Activated gamma-delta T cell (primary cell): ENCODE results near the gene TREML2.

Experiments used
- DNase-seq: peaks from one replicate; lab custom pipeline; 2025; lab: John Stamatoyannopoulos, UW

Gene TREML2

DNA sequence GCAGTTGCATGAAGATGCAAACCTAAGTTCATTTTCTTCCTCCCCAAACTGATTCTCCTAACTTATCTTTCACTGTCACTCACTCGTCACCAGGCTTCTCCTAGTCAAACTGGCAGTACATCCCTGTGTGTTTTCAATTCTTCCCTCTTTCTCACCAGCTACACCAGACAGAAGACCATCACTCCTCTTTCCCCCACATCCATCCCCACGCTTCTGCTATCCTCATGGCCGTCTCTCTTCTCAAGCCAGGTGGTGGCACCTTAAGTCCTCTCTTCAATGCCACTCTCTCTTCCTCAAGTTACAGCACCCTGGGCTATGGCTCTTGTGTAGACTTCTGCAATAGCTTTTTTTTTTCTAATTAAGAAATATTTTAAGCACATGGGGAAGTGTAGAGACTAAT, 23.7 kb downstream of the TREML2 start:
- no peak for DNase-seq

DNA sequence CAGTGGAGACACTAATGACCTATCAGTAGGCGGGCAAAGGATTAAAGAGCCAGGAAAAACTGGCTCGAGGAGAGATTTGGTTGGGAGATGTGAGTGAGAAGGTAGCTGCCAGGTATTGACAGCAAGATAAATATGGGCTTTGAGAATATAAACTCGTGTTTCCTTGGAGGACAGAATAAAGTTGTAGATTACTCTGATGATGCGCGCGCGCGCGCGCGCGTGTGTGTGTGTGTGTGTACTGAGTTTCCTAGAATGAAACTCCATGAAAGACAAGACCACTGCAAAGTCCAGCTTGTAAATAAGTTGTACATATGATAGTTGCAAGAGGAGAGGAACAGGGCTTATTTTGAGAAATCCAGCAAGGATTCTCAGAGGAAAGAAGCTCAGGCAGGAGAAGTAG, 24.8 kb downstream of the TREML2 start:
- no peak for DNase-seq

GRCh38 chr6:41175084-41175483, 25.9 kb downstream of the TREML2 start:
- DNase-seq, result no peak

DNA sequence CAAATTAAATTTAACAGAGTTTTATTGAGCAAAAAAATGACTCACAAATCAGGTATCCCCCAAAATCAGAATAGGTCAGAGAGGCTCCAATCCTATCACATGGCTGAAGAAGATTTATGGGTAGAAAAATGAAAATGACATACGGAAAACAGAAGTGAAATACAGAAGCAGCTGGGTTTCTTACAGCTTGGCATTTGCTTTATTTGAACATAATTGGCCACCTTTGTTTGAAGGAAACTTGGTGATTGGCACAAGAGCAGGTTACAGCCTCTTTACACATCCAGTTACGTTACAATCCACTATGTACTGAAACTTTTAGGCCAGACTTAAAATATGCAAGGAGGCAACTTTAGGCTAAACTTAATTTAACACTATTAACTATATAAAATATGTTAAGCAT, 26.3 kb downstream of the TREML2 start:
- DNase-seq, result no peak

DNA sequence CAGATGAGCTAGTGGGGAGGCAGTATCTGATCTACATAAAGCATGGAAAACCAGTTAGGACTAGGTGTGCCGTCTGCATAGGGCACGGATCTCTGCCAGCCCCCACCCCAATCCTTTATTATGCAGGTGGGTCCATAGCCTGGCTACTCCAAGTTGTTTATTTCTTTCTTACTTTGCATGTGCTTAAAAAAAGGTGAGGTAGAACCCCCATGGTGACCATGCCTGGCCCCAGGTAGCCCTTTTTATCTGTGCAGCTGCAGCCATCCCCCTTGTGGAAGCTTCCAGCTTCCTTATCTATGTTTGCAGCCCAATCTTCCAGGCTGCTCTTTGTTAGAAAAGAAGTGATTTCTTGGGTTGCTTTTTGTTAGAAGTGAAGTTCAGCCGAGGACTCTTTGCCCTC, 29.0 kb downstream of the TREML2 start:
- DNase-seq, result no peak

DNA sequence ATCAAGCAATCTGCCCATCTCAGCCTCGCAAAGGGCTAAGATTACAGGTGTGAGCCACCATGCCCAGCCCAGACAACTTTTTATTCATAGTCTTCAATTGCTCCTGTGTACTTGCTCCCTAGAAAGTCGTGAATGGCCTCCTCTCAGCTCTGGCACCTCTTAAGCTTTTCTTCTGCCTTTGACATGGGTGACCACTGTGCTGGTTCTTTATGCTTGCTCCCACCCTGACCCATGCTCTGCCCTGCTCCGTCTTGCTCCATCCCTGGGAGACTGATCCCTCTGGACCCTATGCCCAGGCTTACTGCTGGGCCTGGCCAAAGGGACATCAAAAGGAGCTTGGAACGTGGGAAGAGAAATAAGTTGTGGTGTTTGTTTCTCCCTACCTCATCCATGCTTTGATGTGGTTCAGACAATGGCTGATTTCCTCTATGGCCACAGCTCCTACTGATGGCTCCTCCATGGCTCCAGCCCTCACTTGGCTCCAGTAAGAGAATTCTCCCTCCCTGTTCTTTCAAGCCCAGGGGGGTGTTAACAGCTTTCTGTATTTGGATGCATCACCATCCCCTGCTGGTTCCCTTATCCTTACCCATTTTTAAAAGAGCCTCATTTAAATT, 30.3 kb downstream of the TREML2 start:
- no peak for DNase-seq

DNA sequence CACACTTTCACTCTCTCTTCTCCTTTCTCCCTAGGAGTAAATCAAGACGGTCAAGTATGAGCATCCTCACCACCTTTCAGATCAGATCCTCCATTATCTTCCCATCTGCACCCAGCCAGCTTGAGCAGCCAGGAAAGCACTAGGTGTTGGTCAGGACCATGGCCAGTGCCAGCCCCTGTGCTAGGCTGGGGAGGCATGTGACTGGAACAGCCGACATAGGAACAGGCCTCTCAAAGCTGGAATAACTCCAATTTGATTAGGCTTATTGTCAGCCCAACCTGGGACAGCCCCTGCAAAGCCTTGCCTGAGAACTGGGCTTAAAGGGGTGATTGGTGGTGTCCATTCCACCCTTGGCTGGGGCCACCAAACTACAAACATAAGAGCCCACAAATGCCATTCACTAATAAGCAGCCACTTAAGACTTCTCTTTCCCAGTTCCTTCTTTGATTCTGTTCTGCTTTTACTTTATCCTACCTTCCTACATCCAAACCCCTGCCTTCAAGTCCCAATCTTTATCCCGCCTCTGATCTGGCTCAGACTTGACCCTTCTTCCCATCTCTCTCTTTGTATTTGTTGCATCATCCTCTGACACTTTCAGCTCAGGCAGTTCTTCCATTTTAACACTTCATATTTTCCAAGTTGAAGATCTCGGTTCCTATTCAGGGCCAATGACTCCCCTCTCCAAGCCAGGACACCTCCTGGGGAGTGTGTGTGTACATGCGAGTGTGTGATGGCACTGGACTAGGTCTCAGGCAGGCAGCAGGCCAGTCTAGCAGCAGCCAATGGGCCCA, 33.6 kb downstream of the TREML2 start:
- no peak for DNase-seq

GRCh38 chr6:41164551-41165120, 36.3 kb downstream of the TREML2 start:
- no peak for DNase-seq

GRCh38 chr6:41163419-41163717, 37.6 kb downstream of the TREML2 start:
- DNase-seq, result no peak

- DNase-seq, result no peak
These were observed 38.1 kb downstream of the TREML2 start, which contains the start of gene TREM2 for GRCh38 chr6:41162687-41163418. TSS of gene TREM2 (minus strand) at chr6:41163116. CDS start at chr6:41163082, 34 bp downstream.

DNA sequence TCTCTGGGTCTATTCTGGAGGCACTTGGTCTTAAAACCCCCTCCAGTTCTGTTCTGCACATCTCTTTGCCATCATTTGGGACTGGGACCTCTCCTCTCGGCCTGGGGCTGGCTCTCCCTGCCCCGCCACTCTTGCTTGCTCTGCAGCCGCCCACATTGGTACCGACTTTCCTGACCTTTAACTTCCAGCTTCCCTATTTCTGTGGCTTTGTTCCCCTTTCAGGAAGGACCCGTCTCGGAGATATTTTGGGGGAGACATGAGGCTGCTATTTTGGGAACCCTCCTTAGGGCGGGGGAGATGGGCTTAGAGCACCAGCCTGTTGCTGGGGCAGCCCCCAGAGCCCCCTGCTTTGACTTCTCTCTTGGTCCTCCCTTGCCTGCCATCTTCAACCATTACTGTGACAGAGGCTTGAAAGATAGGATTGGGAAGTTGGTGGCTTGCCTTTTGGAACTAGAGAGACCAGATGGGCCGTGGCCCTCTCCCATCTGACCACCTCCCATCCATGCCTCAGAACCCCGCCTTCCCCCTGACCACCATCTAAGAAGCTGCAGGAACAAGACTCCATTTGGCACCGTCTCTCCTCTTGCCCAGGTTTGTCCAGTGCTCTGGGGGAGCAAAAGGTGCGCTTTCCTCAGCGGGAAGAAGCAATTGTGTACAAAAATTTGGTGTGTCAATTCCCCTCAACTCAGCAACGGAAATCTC, 38.9 kb downstream of the TREML2 start:
- DNase-seq, result no peak

GRCh38 chr6:41161380-41161779, 39.6 kb downstream of the TREML2 start:
- DNase-seq, result no peak

GRCh38 chr6:41160933-41161332, 40.0 kb downstream of the TREML2 start:
- DNase-seq, result no peak

DNA sequence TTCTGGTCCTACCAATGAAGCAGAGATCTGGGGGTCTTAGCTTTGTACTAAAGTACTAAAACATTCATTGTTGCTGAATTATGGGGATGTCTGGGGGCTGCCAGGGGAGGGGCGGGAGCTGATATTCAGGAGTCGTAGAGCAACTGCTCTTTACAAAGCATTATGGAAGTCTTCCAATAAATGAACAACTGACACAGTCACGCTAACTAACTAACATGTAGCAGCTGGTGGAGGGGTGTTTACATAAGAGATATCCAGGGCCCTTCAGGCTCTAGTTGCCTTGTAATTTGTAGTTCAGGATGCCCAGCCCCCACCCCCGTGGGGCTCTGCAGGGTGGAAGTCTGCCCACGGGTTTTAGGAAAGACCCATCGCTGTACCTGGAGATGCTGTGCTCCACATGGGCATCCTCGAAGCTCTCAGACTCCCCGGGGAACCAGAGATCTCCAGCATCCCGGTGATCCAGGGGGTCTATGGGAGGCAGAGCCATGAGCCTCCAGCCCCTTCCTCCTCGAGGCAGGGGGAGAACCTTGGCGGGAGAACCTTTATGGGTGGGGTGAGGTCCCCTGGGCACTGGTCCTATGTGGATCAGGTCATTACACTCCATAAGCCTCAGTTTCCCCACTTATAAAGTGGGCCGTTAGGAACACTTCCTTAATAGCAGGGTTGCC, 41.4 kb downstream of the TREML2 start:
- no peak for DNase-seq

GRCh38 chr6:41157323-41157722, 43.6 kb downstream of the TREML2 start:
- no peak for DNase-seq

DNA sequence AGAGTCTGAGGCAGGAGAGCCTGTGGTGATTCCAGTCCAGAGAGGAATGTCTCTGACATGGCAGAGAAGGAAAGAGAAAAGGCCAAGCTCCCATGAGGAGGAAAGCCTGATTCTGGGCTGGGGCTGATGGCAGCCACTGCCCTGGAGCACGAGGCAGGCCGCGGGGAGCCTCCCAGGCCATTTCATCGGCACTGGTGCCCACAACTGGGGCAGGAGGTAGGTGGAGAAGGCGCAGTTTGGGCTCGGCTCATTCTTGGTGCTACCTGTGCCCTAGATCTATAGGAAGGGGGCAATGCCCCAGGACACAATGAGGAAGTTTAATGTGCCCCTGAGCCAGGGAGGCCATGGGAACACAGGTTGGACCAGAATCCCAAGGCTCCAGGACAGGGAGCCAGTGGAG, 44.2 kb downstream of the TREML2 start:
- no peak for DNase-seq

DNA sequence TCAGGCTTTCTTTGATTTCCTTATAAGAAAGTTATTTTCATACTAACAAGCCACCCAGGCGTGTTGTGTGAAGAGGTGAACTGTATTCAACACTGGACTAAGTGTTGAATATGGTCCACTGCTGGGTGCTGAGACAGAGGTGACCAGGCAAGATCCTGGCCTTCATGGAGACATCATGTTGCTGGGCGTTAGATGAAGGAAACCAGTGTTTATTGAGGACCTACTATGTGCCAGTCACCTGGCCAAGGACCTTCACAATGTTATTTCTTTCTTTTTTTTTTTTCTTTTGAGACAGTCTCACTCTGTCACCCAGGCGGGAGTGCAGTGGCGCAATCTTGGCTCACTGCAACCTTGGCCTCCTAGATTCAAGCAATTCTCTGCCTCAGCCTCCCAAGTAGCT, 44.9 kb downstream of the TREML2 start:
- DNase-seq, result no peak

DNA sequence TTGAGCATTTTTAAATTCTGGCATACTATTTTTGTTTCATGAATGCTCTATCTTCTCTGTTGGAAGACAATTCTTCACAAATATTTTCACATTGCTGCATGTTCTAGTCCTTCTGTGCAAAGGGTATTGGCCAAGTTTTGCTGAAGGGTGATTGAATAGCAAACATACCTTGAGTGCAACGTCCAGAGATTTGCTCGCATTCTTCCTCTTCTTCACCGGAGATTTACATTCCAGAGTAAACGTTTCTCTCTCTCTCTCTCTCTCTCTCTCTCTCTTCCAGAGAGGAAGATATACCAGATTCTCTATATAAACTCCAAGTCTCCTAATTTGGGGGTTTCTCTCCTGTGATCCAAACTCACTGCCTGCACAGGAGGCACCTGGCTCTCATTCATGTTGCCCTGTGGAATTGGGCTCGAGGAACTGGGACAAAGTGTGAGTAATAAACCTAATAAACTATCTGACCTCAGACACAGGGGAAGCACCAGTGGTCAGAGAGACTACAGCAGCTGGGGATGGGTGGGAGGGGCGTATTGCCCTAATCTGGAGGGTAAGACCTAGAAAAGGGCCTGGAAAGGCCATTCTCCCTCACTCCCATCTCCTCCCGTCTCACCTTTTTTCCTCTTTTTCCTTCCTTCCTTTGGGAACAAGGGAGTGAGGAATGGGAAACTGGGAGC, 45.7 kb downstream of the TREML2 start:
- no peak for DNase-seq

DNA sequence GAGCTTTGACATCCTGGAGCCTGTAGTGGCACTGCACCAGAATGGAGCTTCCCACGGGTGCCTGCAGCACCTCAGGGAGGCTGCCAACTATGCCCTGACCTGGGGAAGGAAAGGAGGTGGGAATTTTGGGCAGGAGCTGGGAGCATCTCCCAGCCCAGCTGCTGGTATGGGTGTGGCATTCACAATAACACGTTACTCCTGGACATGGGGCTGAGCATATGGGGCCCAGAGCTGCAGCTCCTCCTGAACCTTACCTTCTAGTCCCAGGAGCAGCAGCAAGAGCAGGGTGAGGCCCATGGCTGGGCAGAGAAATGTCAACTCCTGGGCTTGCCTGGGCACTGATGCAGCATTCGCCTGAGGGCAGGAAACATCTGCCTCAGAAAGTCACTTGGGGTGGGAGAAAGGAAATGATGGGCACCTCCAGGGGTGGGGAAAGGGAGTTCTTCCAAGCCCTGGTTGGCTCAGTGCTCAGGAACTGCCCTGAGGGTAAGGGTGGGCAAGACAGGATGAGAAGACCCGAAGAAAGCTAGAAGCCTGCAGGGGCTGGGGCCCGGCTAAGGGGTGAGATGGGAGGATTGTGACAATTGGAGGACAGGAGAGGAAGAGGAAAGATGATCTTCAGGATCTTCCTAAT, 46.8 kb downstream of the TREML2 start, which contains the start of gene TREML1:
TSS of gene TREML1 (minus strand) at position 356 of the 634 bp plus-strand sequence. CDS start at position 297, 59 bp downstream.
- DNase-seq, result no peak

DNA sequence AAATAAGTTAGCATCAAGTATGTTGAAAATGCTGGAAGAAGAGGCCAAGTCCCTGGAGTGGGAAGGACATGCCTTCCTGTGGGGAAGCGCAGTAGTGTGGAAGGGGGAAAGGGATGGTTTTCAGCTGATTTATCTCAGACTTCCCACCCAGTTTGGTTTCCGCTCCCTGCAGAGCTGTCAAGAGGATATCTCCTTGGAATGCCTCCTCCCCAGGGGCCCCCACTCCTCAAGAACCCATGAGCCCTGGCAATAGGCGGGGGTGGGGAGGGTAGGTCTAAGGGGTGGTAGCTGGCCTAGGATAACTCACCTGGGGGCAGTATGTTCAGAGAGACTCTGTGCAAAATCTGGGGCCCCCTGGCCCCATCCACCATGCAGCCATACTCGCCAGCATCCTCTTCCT, 47.5 kb downstream of the TREML2 start:
- no peak for DNase-seq
